ENCODE data around the gene PPME1. TPM values are rescaled to one million over a fixed set of nuclear protein-coding genes. Genes with fewer than 3 reads are reported as not detected.

PPME1 gene
- total RNA-seq, 1 experiment from 2014 or later: 38.1 TPM

GRCh38 chr11:74132833-74133232 lies 38.3 kb upstream of the PPME1 start:
- H3K9me3 Mint-ChIP-seq (ENCODE audit: unreplicated experiment): no peaks in the 10 kb centered on the region
- POLR2A ChIA-PET: no interaction called here
- H3K27me3 Mint-ChIP-seq (ENCODE audit: insufficient read depth, unreplicated experiment): no peaks in the 10 kb centered on the region
- intact Hi-C loops (cut with micrococcal nuclease): no loop called here
- DNase-seq (ENCODE audit: unreplicated experiment): no peak
- no peak overlapping the region for H3K27ac Mint-ChIP-seq (ENCODE audit: low read depth, unreplicated experiment)
- peaks cover 26% of the 10 kb centered on the region for H3K36me3 Mint-ChIP-seq (ENCODE audit: insufficient read depth, unreplicated experiment)
- TF ChIP-seq CTCF (IDR thresholded peaks at IDR 0.05; ENCODE audit: unreplicated experiment): no peak
- H3K4me3 Mint-ChIP-seq (ENCODE audit: unreplicated experiment): no peak overlapping the region
- CTCF ChIA-PET: interaction anchor here (0.7 kb wide), 1 partner anchor 163 kb away, joined by 3 read pairs; no protein-coding TSS in a partner anchor
- BruUV-seq (replicated peaks): no TSS peak
- peaks cover 9% of the 10 kb centered on the region for H3K4me1 Mint-ChIP-seq (ENCODE audit: insufficient read depth, unreplicated experiment)

- H3K27me3 Mint-ChIP-seq (ENCODE audit: insufficient read depth, unreplicated experiment): no peaks in the 10 kb centered on the region
- H3K4me1 Mint-ChIP-seq (ENCODE audit: insufficient read depth, unreplicated experiment): peaks cover 15% of the 10 kb centered on the region
- H3K36me3 Mint-ChIP-seq (ENCODE audit: insufficient read depth, unreplicated experiment): peaks cover 20% of the 10 kb centered on the region
- DNase-seq (ENCODE audit: unreplicated experiment): no peak
- TF ChIP-seq CTCF (IDR thresholded peaks at IDR 0.05; ENCODE audit: unreplicated experiment): no peak
- no TSS peak for BruUV-seq (replicated peaks)
- H3K4me3 Mint-ChIP-seq (ENCODE audit: unreplicated experiment): no peak overlapping the region
- no peaks in the 10 kb centered on the region for H3K9me3 Mint-ChIP-seq (ENCODE audit: unreplicated experiment)
- ChIA-PET CTCF (interaction anchor here (0.7 kb wide), 1 partner anchor 164 kb away, joined by 3 read pairs; no protein-coding TSS in a partner anchor), POLR2A (interaction anchor here (3.9 kb wide), 1 partner anchor 38 kb away, joined by 38 read pairs; the partner anchor contains the start of genes C2CD3 and PPME1)
- no peak overlapping the region for H3K27ac Mint-ChIP-seq (ENCODE audit: low read depth, unreplicated experiment)
- intact Hi-C loops (cut with micrococcal nuclease): no loop called here
Observed at GRCh38 chr11:74133436-74133835, 37.7 kb upstream of the PPME1 start.

GRCh38 chr11:74134661-74135060 lies 36.4 kb upstream of the PPME1 start:
- no peaks in the 10 kb centered on the region for H3K9me3 Mint-ChIP-seq (ENCODE audit: unreplicated experiment)

More at GRCh38 chr11:74134661-74135060, 36.4 kb upstream of the PPME1 start:
- BruUV-seq (replicated peaks): no TSS peak
- H3K4me3 Mint-ChIP-seq (ENCODE audit: unreplicated experiment): no peak overlapping the region
- POLR2A ChIA-PET: interaction anchor here (0.6 to 3.9 kb wide), 8 partner anchors 8 to 578 kb away, joined by 3 to 38 read pairs (median 3); partner anchors contain the start of genes C2CD3, POLD3 and PPME1
- peaks cover 20% of the 10 kb centered on the region for H3K36me3 Mint-ChIP-seq (ENCODE audit: insufficient read depth, unreplicated experiment)
- intact Hi-C loops (cut with micrococcal nuclease): no loop called here
- no peak for DNase-seq (ENCODE audit: unreplicated experiment)
- no peak for TF ChIP-seq CTCF (IDR thresholded peaks at IDR 0.05; ENCODE audit: unreplicated experiment)
- peak overlapping the region; percentile 82 for H3K27ac Mint-ChIP-seq (ENCODE audit: low read depth, unreplicated experiment)
- CTCF ChIA-PET: interaction anchor here (0.7 to 3.1 kb wide), 5 partner anchors 11 to 473 kb away, joined by 3 to 13 read pairs (median 6); partner anchors contain the start of genes C2CD3 and PPME1
- H3K4me1 Mint-ChIP-seq (ENCODE audit: insufficient read depth, unreplicated experiment): peaks cover 26% of the 10 kb centered on the region
- no peaks in the 10 kb centered on the region for H3K27me3 Mint-ChIP-seq (ENCODE audit: insufficient read depth, unreplicated experiment)
